ENCODE data around the gene JHY.

JHY gene

GRCh38 chr11:122951211-122951610 lies 68.7 kb downstream of the JHY start:
- no peak overlapping the region for H3K4me3 ChIP-seq (ENCODE audit: low read depth, low read length)
- in situ Hi-C loops (cut with HindIII; ENCODE audit: low sequenced_read_pairs) = no loop called here
- DNase-seq (ENCODE audit: low read depth) = no peak
- TF ChIP-seq, protein P1, sequence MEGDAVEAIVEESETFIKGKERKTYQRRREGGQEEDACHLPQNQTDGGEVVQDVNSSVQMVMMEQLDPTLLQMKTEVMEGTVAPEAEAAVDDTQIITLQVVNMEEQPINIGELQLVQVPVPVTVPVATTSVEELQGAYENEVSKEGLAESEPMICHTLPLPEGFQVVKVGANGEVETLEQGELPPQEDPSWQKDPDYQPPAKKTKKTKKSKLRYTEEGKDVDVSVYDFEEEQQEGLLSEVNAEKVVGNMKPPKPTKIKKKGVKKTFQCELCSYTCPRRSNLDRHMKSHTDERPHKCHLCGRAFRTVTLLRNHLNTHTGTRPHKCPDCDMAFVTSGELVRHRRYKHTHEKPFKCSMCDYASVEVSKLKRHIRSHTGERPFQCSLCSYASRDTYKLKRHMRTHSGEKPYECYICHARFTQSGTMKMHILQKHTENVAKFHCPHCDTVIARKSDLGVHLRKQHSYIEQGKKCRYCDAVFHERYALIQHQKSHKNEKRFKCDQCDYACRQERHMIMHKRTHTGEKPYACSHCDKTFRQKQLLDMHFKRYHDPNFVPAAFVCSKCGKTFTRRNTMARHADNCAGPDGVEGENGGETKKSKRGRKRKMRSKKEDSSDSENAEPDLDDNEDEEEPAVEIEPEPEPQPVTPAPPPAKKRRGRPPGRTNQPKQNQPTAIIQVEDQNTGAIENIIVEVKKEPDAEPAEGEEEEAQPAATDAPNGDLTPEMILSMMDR (IDR thresholded peaks at IDR 0.05; ENCODE audit: low read depth, low read length, missing control alignments) = no peak

- in situ Hi-C loops (cut with HindIII; ENCODE audit: low sequenced_read_pairs) = no loop called here
- H3K4me3 ChIP-seq (ENCODE audit: low read depth, low read length) = no peak overlapping the region
- TF ChIP-seq, protein P1 (IDR thresholded peaks at IDR 0.05; ENCODE audit: low read depth, low read length, missing control alignments) = no peak
- DNase-seq (ENCODE audit: low read depth) = no peak
These were observed 71.9 kb downstream of the JHY start for GRCh38 chr11:122954455-122954854.

DNA sequence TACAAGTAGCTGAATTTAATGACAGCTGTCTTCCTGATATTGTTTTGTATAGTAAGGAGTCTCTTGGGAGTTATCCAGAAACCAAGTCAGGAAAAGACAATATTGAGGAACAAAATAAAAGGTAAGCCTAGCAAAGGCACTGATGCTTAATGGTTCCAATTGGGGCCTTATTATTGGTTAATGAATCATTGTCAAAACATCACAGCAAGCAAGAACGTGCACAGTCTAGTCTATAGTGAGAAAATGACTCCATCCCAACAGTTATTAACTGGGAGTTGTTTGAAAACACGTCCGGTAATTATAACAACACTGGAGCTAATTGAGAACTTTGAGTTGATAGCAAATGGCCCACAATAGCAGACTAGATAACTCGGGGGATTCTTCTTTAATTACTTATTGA lies 81.4 kb downstream of the JHY start:
- no peak overlapping the region for H3K4me3 ChIP-seq (ENCODE audit: low read depth, low read length)
- in situ Hi-C loops (cut with HindIII; ENCODE audit: low sequenced_read_pairs) = no loop called here
- TF ChIP-seq, protein P1 (IDR thresholded peaks at IDR 0.05; ENCODE audit: low read depth, low read length, missing control alignments) = no peak
- DNase-seq (ENCODE audit: low read depth) = no peak

- TF ChIP-seq, protein P1 (IDR thresholded peaks at IDR 0.05; ENCODE audit: low read depth, low read length, missing control alignments) = no peak
- in situ Hi-C loops (cut with HindIII; ENCODE audit: low sequenced_read_pairs) = no loop called here
- no peak overlapping the region for H3K4me3 ChIP-seq (ENCODE audit: low read depth, low read length)
- no peak for DNase-seq (ENCODE audit: low read depth)
These were observed 93.6 kb downstream of the JHY start for GRCh38 chr11:122976061-122976733.

DNA sequence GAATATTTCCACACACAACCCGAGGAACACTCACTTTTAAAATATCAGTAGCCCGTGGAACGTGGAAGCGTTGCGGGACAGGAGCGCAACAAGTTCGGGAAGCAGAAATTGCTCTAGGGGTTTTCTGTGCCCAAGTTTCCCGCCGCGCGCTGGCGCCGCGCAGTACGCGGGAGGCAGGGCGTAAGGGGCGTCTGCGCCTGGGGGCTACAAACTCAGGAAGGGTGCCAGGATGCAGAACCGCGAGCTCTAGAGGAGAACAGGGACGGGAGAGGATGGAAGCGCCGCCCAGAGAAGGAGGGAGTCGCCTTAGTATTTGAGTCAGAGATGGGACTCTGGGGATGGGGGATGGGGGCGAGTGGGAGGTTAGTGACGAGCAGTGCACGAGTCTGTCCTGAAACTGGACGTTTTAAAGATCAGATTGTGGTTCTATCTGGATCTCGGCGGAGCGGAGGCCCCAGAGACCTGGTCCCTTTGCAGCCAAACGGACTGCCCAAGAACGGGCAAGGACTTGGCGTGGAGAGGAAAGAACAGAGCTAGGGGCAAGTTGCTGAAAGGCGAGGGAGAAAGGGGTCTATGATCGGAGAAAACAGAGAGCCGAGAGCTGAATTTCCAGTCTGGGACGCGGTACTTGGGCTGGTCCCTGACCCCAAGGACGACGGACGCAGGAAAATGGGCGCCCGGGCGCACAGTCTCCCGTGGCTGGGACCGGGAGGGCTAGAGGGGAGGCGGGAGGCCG lies 94.3 kb downstream of the JHY start:
- in situ Hi-C loops (cut with HindIII; ENCODE audit: low sequenced_read_pairs) = no loop called here
- no peak for DNase-seq (ENCODE audit: low read depth)
- H3K4me3 ChIP-seq (ENCODE audit: low read depth, low read length) = no peak overlapping the region
- TF ChIP-seq, protein P1 (IDR thresholded peaks at IDR 0.05; ENCODE audit: low read depth, low read length, missing control alignments) = no peak

GRCh38 chr11:122977470-122978298 lies 95.1 kb downstream of the JHY start:
- TF ChIP-seq, protein P1 (IDR thresholded peaks at IDR 0.05; ENCODE audit: low read depth, low read length, missing control alignments) = no peak
- in situ Hi-C loops (cut with HindIII; ENCODE audit: low sequenced_read_pairs) = no loop called here
- DNase-seq (ENCODE audit: low read depth) = no peak
- no peak overlapping the region for H3K4me3 ChIP-seq (ENCODE audit: low read depth, low read length)
